AG04450 (cell line): Measurements from ENCODE around the gene PLA2G4F. TPM values are rescaled to one million over a fixed set of nuclear protein-coding genes. Genes with fewer than 3 reads are reported as not detected.

Source experiments
- CTCF ChIA-PET: fragments of 300-600, 350-600 bp; formaldehyde crosslinking; extraction: SDS; loops from one replicate; lab custom pipeline; 2022; ENCODE audit warnings: antibody characterized with exemption, inconsistent platforms; lab: Charles Lee
- POLR2A ChIA-PET: fragments of 350-600 bp; formaldehyde crosslinking; extraction: SDS; loops from one replicate; lab custom pipeline; 2021; ENCODE audit warnings: antibody characterized with exemption, inconsistent platforms; lab: Yijun Ruan, JAX
- DNase-seq: peaks from one replicate; pipeline ENCODE4 v3.0.0-alpha.2; 2011; ENCODE audit warnings: low read depth, low spot score
- H3K27ac ChIP-seq: one replicate; pipeline ENCODE4 v1.5.1; 2012; ENCODE audit warnings: low read depth, low read length, control low read depth
- H3K27me3 ChIP-seq: one replicate; pipeline ENCODE4 v1.6.0; 2012; ENCODE audit warnings: low read length; ENCODE audit not compliant: control insufficient read depth, insufficient read depth
- H3K4me3 ChIP-seq: 2 replicates; pipeline ENCODE4 v1.5.1; 2011; ENCODE audit warnings: mild to moderate bottlenecking, low read depth, low read length, control low read depth
- H3K9me3 ChIP-seq: 2 replicates; pipeline ENCODE4 v1.5.1; 2012; ENCODE audit warnings: low read length; ENCODE audit not compliant: control insufficient read depth, insufficient read depth
- CTCF ChIP-seq: IDR thresholded peaks from 2 replicates; pipeline ENCODE4 v1.5.1; 2011; ENCODE audit warnings: low read depth, low read length, control low read depth, inconsistent platforms
- polyA plus RNA-seq: library from polyadenylated mRNA; depleted of rRNA; stranded (reverse); fragments of >200 nt; gene quantifications from 2 replicates; pipeline ENCODE4 v1.2.3, GENCODE V29; 2011

The PLA2G4F gene
- polyA plus RNA-seq, 1 experiment, result not detected

GRCh38 chr15:42121682-42122081 is 34.8 kb downstream of the PLA2G4F start:
- Histone ChIP-seq H3K27ac (no peak overlapping the region), H3K27me3 (peaks cover 41% of the 10 kb centered on the region), H3K4me3 (no peak overlapping the region), H3K9me3 (no peaks in the 10 kb centered on the region)
- ChIA-PET CTCF (no interaction called here), POLR2A (no interaction called here)
- no peak for DNase-seq
- no peak for TF ChIP-seq CTCF

GRCh38 chr15:42121021-42121420 is 35.4 kb downstream of the PLA2G4F start:
- Histone ChIP-seq H3K4me3 (no peak overlapping the region), H3K27ac (no peak overlapping the region), H3K9me3 (no peaks in the 10 kb centered on the region), H3K27me3 (peaks cover 41% of the 10 kb centered on the region)
- CTCF ChIA-PET, result interaction anchor here (1.2 kb wide), 1 partner anchor 17 kb away, joined by 3 read pairs; no protein-coding TSS in a partner anchor
- DNase-seq, result no peak
- POLR2A ChIA-PET, result no interaction called here
- no peak for TF ChIP-seq CTCF

- no peak for DNase-seq
- H3K27ac ChIP-seq, result no peak overlapping the region
- H3K4me3 ChIP-seq, result no peak overlapping the region
- no peaks in the 10 kb centered on the region for H3K9me3 ChIP-seq
- H3K27me3 ChIP-seq, result peaks cover 41% of the 10 kb centered on the region
- TF ChIP-seq CTCF, result no peak
- POLR2A ChIA-PET, result no interaction called here
- CTCF ChIA-PET, result interaction anchor here (1.2 kb wide), 1 partner anchor 17 kb away, joined by 3 read pairs; no protein-coding TSS in a partner anchor
These were observed 36.2 kb downstream of the PLA2G4F start for GRCh38 chr15:42120285-42120684.

- Histone ChIP-seq H3K27ac (no peak overlapping the region), H3K9me3 (no peaks in the 10 kb centered on the region), H3K27me3 (peaks cover 43% of the 10 kb centered on the region), H3K4me3 (no peak overlapping the region)
- ChIA-PET CTCF (no interaction called here), POLR2A (no interaction called here)
- DNase-seq, result no peak
- TF ChIP-seq CTCF, result no peak
These were observed 37.0 kb downstream of the PLA2G4F start for GRCh38 chr15:42119446-42119760.

GRCh38 chr15:42118650-42119445 is 37.6 kb downstream of the PLA2G4F start:
- Histone ChIP-seq H3K4me3 (no peak overlapping the region), H3K27ac (no peak overlapping the region), H3K9me3 (no peaks in the 10 kb centered on the region), H3K27me3 (peaks cover 42% of the 10 kb centered on the region)
- POLR2A ChIA-PET, result no interaction called here
- CTCF ChIA-PET, result interaction anchor here (0.8 to 1.2 kb wide), 2 partner anchors 21 to 34 kb away, joined by 3 to 5 read pairs; no protein-coding TSS in a partner anchor
- TF ChIP-seq CTCF, result no peak
- no peak for DNase-seq
